H1 (cell line): ENCODE results near the gene PPFIBP2. TPM values are rescaled to one million over a fixed set of nuclear protein-coding genes. Genes with fewer than 3 reads are reported as not detected.

ENCODE experiments used
- polyA plus RNA-seq, 7 experiments: library from polyadenylated mRNA; depleted of rRNA in 3 of 7; stranded (reverse) in 5 of 7; unstranded in 2 of 7; fragments of >200 nt in 5 of 7; fragments of 200-250 nt in 2 of 7; gene quantifications; 1 replicate in 5 of 7; 2 replicates in 1 of 7; 4 replicates in 1 of 7; pipeline versions ENCODE4 v1.2.1 to v1.2.3, GENCODE V29; 2011 to 2013; ENCODE audit warnings: missing spikeins in 2 of 7, mixed read lengths in 2 of 7
- total RNA-seq: library from RNA; stranded (reverse); fragmentation: NEBNext Ultra II Directional; extraction: Animal tissue kit (Norgen Biotek cat#: 25700); gene quantifications from 2 replicates; pipeline ENCODE4 v1.2.1, GENCODE V29; 2021

PPFIBP2 gene
- total and polyA plus RNA-seq, 2 of the 8 experiments (the other 6 are each of a cell fraction or from before 2014, with no cell fraction given): 5.5 to 9.8 TPM

Other genes with a start within 250 kb of the PPFIBP2 start
- gene OLFML1, start 28.5 kb upstream of the PPFIBP2 start, total RNA-seq: 0.24 TPM in 1 of 2 replicates, not detected in the other
- gene OLFML1, start 28.5 kb upstream of the PPFIBP2 start, polyA plus RNA-seq (2011; rRNA removed): 0.03 TPM in 1 of 2 replicates, not detected in the other
- 50.4 and 53.0 TPM in 2 replicates for gene CYB5R2, start 159.5 kb downstream of the PPFIBP2 start, total RNA-seq
- gene CYB5R2, start 159.5 kb downstream of the PPFIBP2 start, polyA plus RNA-seq (2011; rRNA removed): 51.5 and 55.9 TPM in 2 replicates
- 0.78 and 1.1 TPM in 2 replicates for gene OVCH2, start 192.5 kb downstream of the PPFIBP2 start, total RNA-seq
- gene OVCH2, start 192.5 kb downstream of the PPFIBP2 start, polyA plus RNA-seq (2011; rRNA removed): 0.03 TPM in 1 of 2 replicates, not detected in the other